Esophagus squamous epithelium (tissue), 4 donors: ENCODE results near the gene EHMT1.

Source experiments
- POLR2A ChIP-seq, 4 donors: fragments of 450-650 bp; IDR thresholded peaks; one replicate each; pipeline ENCODE4 v1.6.1; 2017; ENCODE audit warnings: antibody characterized with exemption in 4 of 4, mild to moderate bottlenecking in 4 of 4, moderate library complexity in 3 of 4
- TF ChIP-seq, protein P1 (sequence below), 6 experiments: fragments of 450-650 bp in 4 of 6; fragments of 200-600 bp in 2 of 6; sonication (generic) in 2 of 6; IDR thresholded peaks; one replicate each; pipeline ENCODE4 v1.5.1; 2016 to 2019; ENCODE audit warnings: antibody characterized with exemption in 6 of 6, mild to moderate bottlenecking in 4 of 6, moderate library complexity in 4 of 6

DNA sequence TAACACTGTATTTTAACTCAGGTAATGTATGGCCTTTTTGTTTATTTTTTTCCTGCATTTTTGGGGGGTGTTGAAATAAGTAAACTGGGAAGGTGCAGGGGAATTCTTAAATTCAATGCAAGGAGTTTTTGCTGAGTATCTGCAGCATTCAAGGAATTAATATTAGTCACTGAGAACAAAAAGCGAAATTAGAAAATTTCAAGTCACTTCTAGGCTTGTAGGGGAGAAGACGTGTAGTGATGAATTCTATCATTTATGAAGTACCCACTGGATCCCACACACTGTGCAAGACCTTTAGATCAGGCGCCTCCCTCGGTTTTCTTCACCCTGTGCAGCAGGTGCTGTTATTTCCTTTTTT, 1.2 kb downstream of the EHMT1 start:
- TF ChIP-seq POLR2A (IDR thresholded peaks at IDR 0.05): no peak
- TF ChIP-seq, protein P1, sequence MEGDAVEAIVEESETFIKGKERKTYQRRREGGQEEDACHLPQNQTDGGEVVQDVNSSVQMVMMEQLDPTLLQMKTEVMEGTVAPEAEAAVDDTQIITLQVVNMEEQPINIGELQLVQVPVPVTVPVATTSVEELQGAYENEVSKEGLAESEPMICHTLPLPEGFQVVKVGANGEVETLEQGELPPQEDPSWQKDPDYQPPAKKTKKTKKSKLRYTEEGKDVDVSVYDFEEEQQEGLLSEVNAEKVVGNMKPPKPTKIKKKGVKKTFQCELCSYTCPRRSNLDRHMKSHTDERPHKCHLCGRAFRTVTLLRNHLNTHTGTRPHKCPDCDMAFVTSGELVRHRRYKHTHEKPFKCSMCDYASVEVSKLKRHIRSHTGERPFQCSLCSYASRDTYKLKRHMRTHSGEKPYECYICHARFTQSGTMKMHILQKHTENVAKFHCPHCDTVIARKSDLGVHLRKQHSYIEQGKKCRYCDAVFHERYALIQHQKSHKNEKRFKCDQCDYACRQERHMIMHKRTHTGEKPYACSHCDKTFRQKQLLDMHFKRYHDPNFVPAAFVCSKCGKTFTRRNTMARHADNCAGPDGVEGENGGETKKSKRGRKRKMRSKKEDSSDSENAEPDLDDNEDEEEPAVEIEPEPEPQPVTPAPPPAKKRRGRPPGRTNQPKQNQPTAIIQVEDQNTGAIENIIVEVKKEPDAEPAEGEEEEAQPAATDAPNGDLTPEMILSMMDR (IDR thresholded peaks at IDR 0.05): no peak
